Smooth muscle cell (in vitro differentiated cells): ENCODE results near the gene CAPN15. TPM values are rescaled to one million over a fixed set of nuclear protein-coding genes. Genes with fewer than 3 reads are reported as not detected.

ENCODE experiments used
- DNase-seq: peaks from one replicate; lab custom pipeline; 2025; ENCODE audit not compliant: unreplicated experiment; lab: John Stamatoyannopoulos, UW
- H2AFZ ChIP-seq: fragments of 200-600 bp; sonication (generic); 2 replicates; pipeline ENCODE4 v1.6.0; 2016; ENCODE audit warnings: antibody characterized with exemption, low read depth, mild to moderate bottlenecking
- H3F3A ChIP-seq: fragments of 200-600 bp; sonication (generic); 2 replicates; pipeline ENCODE4 v1.6.0; 2017; ENCODE audit warnings: antibody characterized with exemption, low read depth
- H3K27ac ChIP-seq: fragments of 200-600 bp; sonication (generic); 2 replicates; pipeline ENCODE4 v1.5.1; 2016; ENCODE audit warnings: low read depth, mild to moderate bottlenecking
- H3K27me3 ChIP-seq: fragments of 200-600 bp; sonication (generic); 2 replicates; pipeline ENCODE4 v1.6.1; 2016; ENCODE audit warnings: low read depth, mild to moderate bottlenecking
- H3K36me3 ChIP-seq: fragments of 200-600 bp; sonication (generic); 2 replicates; pipeline ENCODE4 v1.5.1; 2016; ENCODE audit warnings: low read depth
- H3K4me1 ChIP-seq: fragments of 200-600 bp; sonication (generic); 2 replicates; pipeline ENCODE4 v1.5.1; 2016; ENCODE audit warnings: low read depth
- H3K4me2 ChIP-seq: fragments of 200-600 bp; sonication (generic); 2 replicates; pipeline ENCODE4 v1.6.0; 2016; ENCODE audit warnings: mild to moderate bottlenecking
- H3K4me3 ChIP-seq: fragments of 200-600 bp; sonication (generic); 2 replicates; pipeline ENCODE4 v1.5.1; 2016; ENCODE audit warnings: mild to moderate bottlenecking
- H3K79me2 ChIP-seq: fragments of 200-600 bp; sonication (generic); 2 replicates; pipeline ENCODE4 v1.6.0; 2016; ENCODE audit warnings: low read depth, mild to moderate bottlenecking
- H3K9ac ChIP-seq: fragments of 200-600 bp; sonication (generic); 2 replicates; pipeline ENCODE4 v1.6.0; 2016; ENCODE audit warnings: low read depth
- H3K9me3 ChIP-seq: fragments of 200-600 bp; sonication (generic); replicated peaks from 2 replicates; pipeline ENCODE4 v1.5.1; 2016; ENCODE audit warnings: low read depth
- H4K20me1 ChIP-seq: fragments of 200-600 bp; sonication (generic); 2 replicates; pipeline ENCODE4 v1.6.0; 2016; ENCODE audit warnings: low read depth
- WGBS: methylation state at CpG from one replicate; pipeline ENCODE4 v1.1.7; 2016; ENCODE audit warnings: low lambda C conversion rate; 5-methylcytosine and 5-hydroxymethylcytosine counted together
- polyA plus RNA-seq: library from polyadenylated mRNA; unstranded; fragments of >200 nt; fragmentation: Nextera tagmentation; extraction: Ambion mirVana; gene quantifications from 2 replicates; pipeline ENCODE4 v1.2.1, GENCODE V29; 2016
- total RNA-seq: library from RNA; depleted of rRNA; stranded (reverse); fragments of >200 nt; gene quantifications from 2 replicates; pipeline ENCODE4 v1.2.3, GENCODE V29; 2014
- TF ChIP-seq, protein P1 (sequence below): fragments of 200-600 bp; sonication (generic); IDR thresholded peaks from 2 replicates; pipeline ENCODE4 v1.5.1; 2017; ENCODE audit warnings: borderline replicate concordance, mild to moderate bottlenecking, antibody characterized with exemption; ENCODE audit not compliant: insufficient read depth, poor library complexity, severe bottlenecking

CAPN15 gene
- total and polyA plus RNA-seq, 2 experiments from 2014 or later, result 14.7 to 18.7 TPM

DNA sequence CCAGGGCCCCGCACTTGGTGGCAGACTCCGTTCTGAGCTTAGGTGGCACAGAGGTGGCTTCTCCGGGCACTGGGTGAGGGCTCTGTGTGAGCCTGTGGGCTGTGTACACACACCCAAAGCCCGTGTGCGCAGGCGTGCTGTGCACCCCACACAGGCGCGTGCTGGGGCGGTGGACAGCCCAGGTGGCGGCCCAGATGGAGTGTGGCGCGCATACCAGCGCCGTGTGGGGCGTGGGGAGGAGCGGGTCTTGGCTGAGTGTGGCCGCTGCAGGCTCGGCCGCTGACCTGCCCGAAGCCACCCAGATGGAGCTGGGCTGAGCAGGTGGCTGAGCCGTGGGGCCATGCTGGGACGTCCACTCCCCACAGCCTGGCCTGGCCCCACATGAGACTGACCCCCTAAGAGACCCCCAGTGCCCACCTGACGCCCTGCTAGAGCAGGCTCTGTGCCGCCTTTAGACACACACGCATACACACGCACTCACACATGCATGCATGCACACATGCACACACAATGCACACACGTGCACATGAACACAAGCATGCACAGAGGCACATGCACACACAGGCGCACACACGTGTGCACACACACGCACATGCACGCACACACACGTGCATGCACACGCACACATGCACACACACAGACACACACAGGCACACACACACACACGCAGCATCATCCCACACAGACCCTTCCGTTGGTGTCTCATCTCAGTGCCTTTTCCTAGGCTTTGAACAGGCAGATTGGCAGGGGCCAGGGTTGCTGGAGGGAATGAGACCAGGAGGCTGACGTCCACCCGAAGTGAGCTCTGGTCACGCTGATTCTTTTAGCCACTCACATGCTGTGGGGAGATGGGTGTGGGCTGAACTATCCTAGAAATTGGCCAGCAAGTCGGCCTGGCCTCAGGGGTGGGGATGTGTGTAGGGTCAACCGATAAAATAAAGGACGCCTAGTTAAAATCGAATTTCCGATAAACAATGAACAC is 34.7 kb downstream of the CAPN15 start:
- no peak overlapping the region for H3K27ac ChIP-seq
- H3K9ac ChIP-seq, result no peak overlapping the region
- no peak overlapping the region for H3K4me3 ChIP-seq
- peaks cover 14% of the 10 kb centered on the region for H3K4me1 ChIP-seq
- no peaks in the 10 kb centered on the region for H3K9me3 ChIP-seq
- DNase-seq, result no peak
- 95% methylated on average over 41 of the region's 43 CpGs for WGBS
- H4K20me1 ChIP-seq, result no peaks in the 10 kb centered on the region
- no peaks in the 10 kb centered on the region for H3K79me2 ChIP-seq
- no peak overlapping the region for H3K4me2 ChIP-seq
- peaks cover 41% of the 10 kb centered on the region for H3K27me3 ChIP-seq
- no peaks in the 10 kb centered on the region for H3F3A ChIP-seq
- TF ChIP-seq, protein P1, sequence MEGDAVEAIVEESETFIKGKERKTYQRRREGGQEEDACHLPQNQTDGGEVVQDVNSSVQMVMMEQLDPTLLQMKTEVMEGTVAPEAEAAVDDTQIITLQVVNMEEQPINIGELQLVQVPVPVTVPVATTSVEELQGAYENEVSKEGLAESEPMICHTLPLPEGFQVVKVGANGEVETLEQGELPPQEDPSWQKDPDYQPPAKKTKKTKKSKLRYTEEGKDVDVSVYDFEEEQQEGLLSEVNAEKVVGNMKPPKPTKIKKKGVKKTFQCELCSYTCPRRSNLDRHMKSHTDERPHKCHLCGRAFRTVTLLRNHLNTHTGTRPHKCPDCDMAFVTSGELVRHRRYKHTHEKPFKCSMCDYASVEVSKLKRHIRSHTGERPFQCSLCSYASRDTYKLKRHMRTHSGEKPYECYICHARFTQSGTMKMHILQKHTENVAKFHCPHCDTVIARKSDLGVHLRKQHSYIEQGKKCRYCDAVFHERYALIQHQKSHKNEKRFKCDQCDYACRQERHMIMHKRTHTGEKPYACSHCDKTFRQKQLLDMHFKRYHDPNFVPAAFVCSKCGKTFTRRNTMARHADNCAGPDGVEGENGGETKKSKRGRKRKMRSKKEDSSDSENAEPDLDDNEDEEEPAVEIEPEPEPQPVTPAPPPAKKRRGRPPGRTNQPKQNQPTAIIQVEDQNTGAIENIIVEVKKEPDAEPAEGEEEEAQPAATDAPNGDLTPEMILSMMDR, result no peak
- H3K36me3 ChIP-seq, result no peaks in the 10 kb centered on the region
- no peak overlapping the region for H2AFZ ChIP-seq

DNA sequence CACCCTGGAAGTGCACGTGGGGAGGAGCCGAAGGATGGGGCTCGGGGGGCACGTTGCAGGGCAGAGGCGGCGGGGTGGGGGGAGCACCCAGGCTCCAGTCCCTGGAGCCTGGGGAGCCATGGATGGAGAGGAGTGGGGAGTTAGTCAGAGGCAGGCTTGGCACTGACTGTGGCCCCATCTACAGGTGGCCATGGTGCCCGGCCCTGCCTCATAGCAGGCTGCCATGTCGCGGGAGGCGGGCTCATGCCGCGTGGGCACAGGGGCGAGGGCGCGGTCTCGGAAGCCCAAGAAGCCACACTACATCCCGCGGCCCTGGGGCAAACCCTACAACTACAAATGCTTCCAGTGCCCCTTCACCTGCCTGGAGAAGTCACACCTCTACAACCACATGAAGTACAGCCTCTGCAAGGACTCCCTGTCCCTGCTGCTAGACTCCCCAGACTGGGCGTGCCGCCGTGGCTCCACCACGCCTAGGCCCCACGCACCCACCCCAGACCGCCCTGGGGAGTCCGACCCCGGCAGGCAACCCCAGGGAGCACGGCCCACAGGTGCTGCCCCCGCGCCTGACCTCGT is 35.6 kb downstream of the CAPN15 start:
- Histone ChIP-seq H2AFZ (no peak overlapping the region), H3K9me3 (no peaks in the 10 kb centered on the region), H3K4me1 (peaks cover 14% of the 10 kb centered on the region), H3F3A (no peaks in the 10 kb centered on the region), H3K4me2 (no peak overlapping the region), H4K20me1 (no peaks in the 10 kb centered on the region), H3K27ac (no peak overlapping the region), H3K4me3 (no peak overlapping the region), H3K9ac (no peak overlapping the region), H3K79me2 (no peaks in the 10 kb centered on the region), H3K36me3 (no peaks in the 10 kb centered on the region), H3K27me3 (peaks cover 36% of the 10 kb centered on the region)
- TF ChIP-seq, protein P1, result no peak
- 91% methylated on average over 20 of the region's 30 CpGs for WGBS
- DNase-seq, result no peak

DNA sequence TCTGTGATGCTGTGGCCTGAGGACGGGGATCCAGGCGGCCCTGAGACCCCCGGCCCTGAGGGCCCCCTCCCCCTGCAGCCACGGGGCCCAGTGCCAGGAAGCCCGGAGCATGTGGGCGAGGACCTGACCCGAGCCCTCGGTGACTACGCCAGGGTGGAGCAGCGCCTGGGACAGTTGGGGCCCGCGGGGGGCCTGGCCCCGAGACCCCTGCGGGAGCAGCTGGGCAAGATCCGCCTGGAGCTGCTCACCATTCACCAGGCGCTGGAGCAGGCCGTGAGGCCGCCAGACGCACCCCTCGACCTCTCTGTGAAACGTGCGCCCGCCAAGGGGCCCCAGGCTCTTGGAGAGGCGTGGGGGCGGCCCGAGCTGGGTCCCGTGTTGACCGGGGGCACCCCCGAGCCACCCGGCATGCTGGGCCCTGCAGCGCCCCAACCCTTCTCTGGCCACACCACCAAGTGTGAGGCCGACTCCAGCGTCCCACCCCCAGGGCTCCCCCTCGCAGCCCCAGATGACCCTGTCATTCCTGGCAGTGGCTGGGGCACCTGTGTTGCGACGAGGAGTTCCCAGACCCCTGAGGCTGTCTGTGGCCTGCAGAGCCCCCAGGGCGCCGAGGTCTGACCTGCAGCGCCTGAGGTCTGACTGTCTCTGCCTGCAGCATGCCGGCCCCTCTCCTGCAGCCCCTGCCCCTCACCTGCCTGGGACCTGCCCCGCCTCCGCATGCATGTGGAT is 37.3 kb downstream of the CAPN15 start:
- Histone ChIP-seq H3K36me3 (no peaks in the 10 kb centered on the region), H3K4me3 (no peak overlapping the region), H3K27ac (no peak overlapping the region), H3F3A (no peaks in the 10 kb centered on the region), H2AFZ (no peak overlapping the region), H3K9ac (no peak overlapping the region), H3K27me3 (peaks cover 19% of the 10 kb centered on the region), H3K9me3 (no peaks in the 10 kb centered on the region), H3K4me2 (peak overlapping the region; percentile 62), H3K4me1 (peaks cover 19% of the 10 kb centered on the region), H4K20me1 (no peaks in the 10 kb centered on the region), H3K79me2 (no peaks in the 10 kb centered on the region)
- 95% methylated on average over 37 of the region's 42 CpGs for WGBS
- DNase-seq, result no peak
- TF ChIP-seq, protein P1, result no peak
